K562 (cell line): ENCODE measurements around the gene CCDC27. TPM values are rescaled to one million over a fixed set of nuclear protein-coding genes. Genes with fewer than 3 reads are reported as not detected.
A peak's percentile ranks its signal among the peaks of the same experiment; 100 is the strongest.

Experiments
- JUND ChIP-seq, 2 experiments: IDR thresholded peaks; 2 replicates in 1 of 2; 3 replicates in 1 of 2; pipeline ENCODE4 v1.6.1; 2011; ENCODE audit warnings: borderline replicate concordance in 2 of 2, low read depth in 2 of 2, low read length in 2 of 2, improper control_type of control experiment in 1 of 2, missing biosample characterization in 1 of 2, missing genetic modification characterization in 1 of 2, missing genetic modification reagents in 1 of 2
- KLF10 ChIP-seq: fragments of 250-450 bp; sonication (Bioruptor Pico); IDR thresholded peaks from 2 replicates; pipeline ENCODE4 v1.6.1; 2021; ENCODE audit warnings: matching md5 sums
- LCOR ChIP-seq: sonication (generic); formaldehyde crosslinking; IDR thresholded peaks from 2 replicates; pipeline ENCODE4 v1.8.0; 2022; ENCODE audit warnings: mild to moderate bottlenecking, missing genetic modification reagents
- NR2C2 ChIP-seq, 2 experiments: fragments of 200-800 bp in 1 of 2; sonication (Bioruptor generic) in 1 of 2; sonication (generic) in 1 of 2; formaldehyde crosslinking in 1 of 2; IDR thresholded peaks; 2 replicates each; pipeline versions ENCODE4 v1.6.1 to v1.8.0; 2016 to 2022; ENCODE audit warnings: mild to moderate bottlenecking in 1 of 2, missing compliant biosample characterization in 1 of 2, missing genetic modification characterization in 1 of 2, missing genetic modification reagents in 1 of 2
- NR2F6 ChIP-seq: fragments of 450-650 bp; formaldehyde crosslinking; IDR thresholded peaks from 2 replicates; pipeline ENCODE4 v1.4.0; 2020; ENCODE audit warnings: mild to moderate bottlenecking
- POLR2AphosphoS5 ChIP-seq: IDR thresholded peaks from 2 replicates; pipeline ENCODE4 v1.6.1; 2011; ENCODE audit warnings: mild to moderate bottlenecking, low read depth, low read length, moderate library complexity; ENCODE audit not compliant: control insufficient read depth, insufficient read depth
- PRMT5 ChIP-seq: sonication (generic); formaldehyde crosslinking; IDR thresholded peaks from 2 replicates; pipeline ENCODE4 v1.5.0; 2020; ENCODE audit warnings: missing genetic modification reagents
- TCF7 ChIP-seq: sonication (generic); IDR thresholded peaks from 2 replicates; pipeline ENCODE4 v1.6.1; 2016; ENCODE audit warnings: antibody characterized with exemption, borderline replicate concordance
- TRIM24 ChIP-seq, 2 experiments: fragments of 450-650 bp; IDR thresholded peaks; 2 replicates each; pipeline ENCODE4 v1.6.1; 2016
- ZFX ChIP-seq: sonication (generic); formaldehyde crosslinking; IDR thresholded peaks from 2 replicates; pipeline ENCODE4 v1.8.0; 2022; ENCODE audit warnings: mild to moderate bottlenecking, missing genetic modification reagents, moderate library complexity
- ZNF263 ChIP-seq: sonication (generic); formaldehyde crosslinking; IDR thresholded peaks from 2 replicates; pipeline ENCODE4 v1.8.0; 2022; ENCODE audit warnings: mild to moderate bottlenecking, missing genetic modification reagents, borderline replicate concordance
- polyA plus RNA-seq, 8 experiments: library from polyadenylated mRNA; depleted of rRNA in 4 of 8; stranded (reverse) in 5 of 8; unstranded in 3 of 8; fragments of >200 nt; fragmentation: Nextera tagmentation in 2 of 8; fragmentation: Illumina TruSeq in 1 of 8; extraction: Ambion mirVana in 2 of 8; extraction: Trizol in 1 of 8; gene quantifications; 2 replicates each; pipeline versions ENCODE4 v1.2.1 to v1.2.3, GENCODE V29; 2011 to 2014; ENCODE audit warnings: inconsistent platforms in 1 of 8, missing spikeins in 1 of 8
- total RNA-seq, 7 experiments: library from RNA; depleted of rRNA in 6 of 7; stranded (reverse); fragments of >200 nt in 6 of 7; fragmentation: Illumina TruSeq in 2 of 7; extraction: Trizol in 2 of 7; gene quantifications; 2 replicates each; pipeline versions ENCODE4 v1.2.1 to v1.2.3, GENCODE V29; 2011 to 2021; ENCODE audit warnings: low replicate concordance in 1 of 7
- TF ChIP-seq, protein P1 (sequence below): sonication (generic); formaldehyde crosslinking; IDR thresholded peaks from 2 replicates; pipeline ENCODE4 v1.8.0; 2023; ENCODE audit warnings: missing genetic modification reagents, mild to moderate bottlenecking, borderline replicate concordance
- TF ChIP-seq, protein P2 (sequence below): IDR thresholded peaks from 2 replicates; pipeline ENCODE4 v1.6.1; 2011; ENCODE audit not compliant: insufficient read length; ENCODE audit errors: extremely low read depth
- TF ChIP-seq, protein P3 (sequence below): fragments of 450-650 bp; formaldehyde crosslinking; IDR thresholded peaks from 2 replicates; pipeline ENCODE4 v1.4.0; 2020; ENCODE audit warnings: mild to moderate bottlenecking, moderate library complexity
- TF ChIP-seq, protein P4 (sequence below): sonication (generic); formaldehyde crosslinking; IDR thresholded peaks from 2 replicates; pipeline ENCODE4 v1.8.0; 2022; ENCODE audit warnings: missing genetic modification reagents, mild to moderate bottlenecking, moderate library complexity, borderline replicate concordance
- TF ChIP-seq, protein P5 (sequence below): fragments of 450-650 bp; IDR thresholded peaks from one replicate; pipeline ENCODE4 v1.6.1; 2018; ENCODE audit warnings: mild to moderate bottlenecking, moderate library complexity; ENCODE audit not compliant: partially characterized antibody

Gene CCDC27
- total and polyA plus RNA-seq, 9 of the 15 experiments (the other 6 are each of a cell fraction or from before 2014, with no cell fraction given), result 0.01 to 0.04 TPM; not detected in 7

DNA sequence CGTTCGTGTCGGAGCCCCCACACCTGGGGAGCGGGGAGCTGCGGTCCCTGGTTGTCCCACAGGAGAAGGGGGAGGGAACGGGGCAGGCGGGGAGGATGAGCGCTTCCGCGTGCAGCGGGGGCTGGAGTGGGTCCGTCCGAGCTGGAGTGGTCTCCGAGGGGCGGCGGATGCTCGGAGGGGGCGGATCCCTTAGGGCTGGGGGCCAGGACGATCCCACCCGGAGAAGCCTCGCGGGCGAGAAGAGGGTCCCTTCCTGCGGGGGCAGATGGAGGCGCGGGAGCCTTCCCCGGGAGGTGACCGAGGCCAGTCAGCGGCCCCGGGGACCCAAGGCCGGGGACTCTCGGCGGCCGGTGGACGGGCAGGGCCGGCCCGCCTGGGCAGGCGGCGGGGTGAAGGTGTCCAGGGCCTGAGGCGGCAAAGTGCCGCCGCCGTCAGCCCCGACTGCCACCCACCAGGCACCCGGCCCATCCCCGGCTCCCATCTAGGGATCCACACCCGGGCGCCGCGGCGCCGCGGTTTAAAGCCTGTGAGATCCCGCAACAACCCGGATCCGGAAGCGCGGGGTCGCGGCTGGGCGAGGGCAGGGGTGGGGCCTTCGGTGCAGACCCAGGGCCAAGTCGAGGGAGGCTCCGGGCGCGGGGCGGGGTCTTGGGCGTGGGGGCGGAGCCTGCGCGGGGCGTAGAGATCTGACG is 5.3 kb upstream of the CCDC27 start (continued):
- TF ChIP-seq, protein P1, sequence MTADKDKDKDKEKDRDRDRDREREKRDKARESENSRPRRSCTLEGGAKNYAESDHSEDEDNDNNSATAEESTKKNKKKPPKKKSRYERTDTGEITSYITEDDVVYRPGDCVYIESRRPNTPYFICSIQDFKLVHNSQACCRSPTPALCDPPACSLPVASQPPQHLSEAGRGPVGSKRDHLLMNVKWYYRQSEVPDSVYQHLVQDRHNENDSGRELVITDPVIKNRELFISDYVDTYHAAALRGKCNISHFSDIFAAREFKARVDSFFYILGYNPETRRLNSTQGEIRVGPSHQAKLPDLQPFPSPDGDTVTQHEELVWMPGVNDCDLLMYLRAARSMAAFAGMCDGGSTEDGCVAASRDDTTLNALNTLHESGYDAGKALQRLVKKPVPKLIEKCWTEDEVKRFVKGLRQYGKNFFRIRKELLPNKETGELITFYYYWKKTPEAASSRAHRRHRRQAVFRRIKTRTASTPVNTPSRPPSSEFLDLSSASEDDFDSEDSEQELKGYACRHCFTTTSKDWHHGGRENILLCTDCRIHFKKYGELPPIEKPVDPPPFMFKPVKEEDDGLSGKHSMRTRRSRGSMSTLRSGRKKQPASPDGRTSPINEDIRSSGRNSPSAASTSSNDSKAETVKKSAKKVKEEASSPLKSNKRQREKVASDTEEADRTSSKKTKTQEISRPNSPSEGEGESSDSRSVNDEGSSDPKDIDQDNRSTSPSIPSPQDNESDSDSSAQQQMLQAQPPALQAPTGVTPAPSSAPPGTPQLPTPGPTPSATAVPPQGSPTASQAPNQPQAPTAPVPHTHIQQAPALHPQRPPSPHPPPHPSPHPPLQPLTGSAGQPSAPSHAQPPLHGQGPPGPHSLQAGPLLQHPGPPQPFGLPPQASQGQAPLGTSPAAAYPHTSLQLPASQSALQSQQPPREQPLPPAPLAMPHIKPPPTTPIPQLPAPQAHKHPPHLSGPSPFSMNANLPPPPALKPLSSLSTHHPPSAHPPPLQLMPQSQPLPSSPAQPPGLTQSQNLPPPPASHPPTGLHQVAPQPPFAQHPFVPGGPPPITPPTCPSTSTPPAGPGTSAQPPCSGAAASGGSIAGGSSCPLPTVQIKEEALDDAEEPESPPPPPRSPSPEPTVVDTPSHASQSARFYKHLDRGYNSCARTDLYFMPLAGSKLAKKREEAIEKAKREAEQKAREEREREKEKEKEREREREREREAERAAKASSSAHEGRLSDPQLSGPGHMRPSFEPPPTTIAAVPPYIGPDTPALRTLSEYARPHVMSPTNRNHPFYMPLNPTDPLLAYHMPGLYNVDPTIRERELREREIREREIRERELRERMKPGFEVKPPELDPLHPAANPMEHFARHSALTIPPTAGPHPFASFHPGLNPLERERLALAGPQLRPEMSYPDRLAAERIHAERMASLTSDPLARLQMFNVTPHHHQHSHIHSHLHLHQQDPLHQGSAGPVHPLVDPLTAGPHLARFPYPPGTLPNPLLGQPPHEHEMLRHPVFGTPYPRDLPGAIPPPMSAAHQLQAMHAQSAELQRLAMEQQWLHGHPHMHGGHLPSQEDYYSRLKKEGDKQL, result no peak
- TF ChIP-seq ZNF263 (CRISPR knock-in tag), result 0 out of 2 replicates have a peak, but pooled peaks have one; percentile 16
- TF ChIP-seq ZFX (CRISPR knock-in tag), result peak; percentile 88
- no peak for TF ChIP-seq TRIM24 (IDR thresholded peaks at IDR 0.05)
- TF ChIP-seq KLF10 (CRISPR knock-in tag), result no peak
- no peak for TF ChIP-seq NR2F6 (CRISPR knock-in tag)
- peak; percentile 95 for TF ChIP-seq NR2C2 (CRISPR knock-in tag; IDR thresholded peaks at IDR 0.05)
- peak; percentile 99 for TF ChIP-seq NR2C2 (tag; IDR thresholded peaks at IDR 0.05)
- no peak for TF ChIP-seq LCOR (CRISPR knock-in tag)
- peak; percentile 69; the same call in 1 of the 2 replicates for TF ChIP-seq POLR2AphosphoS5
- TF ChIP-seq, protein P2, sequence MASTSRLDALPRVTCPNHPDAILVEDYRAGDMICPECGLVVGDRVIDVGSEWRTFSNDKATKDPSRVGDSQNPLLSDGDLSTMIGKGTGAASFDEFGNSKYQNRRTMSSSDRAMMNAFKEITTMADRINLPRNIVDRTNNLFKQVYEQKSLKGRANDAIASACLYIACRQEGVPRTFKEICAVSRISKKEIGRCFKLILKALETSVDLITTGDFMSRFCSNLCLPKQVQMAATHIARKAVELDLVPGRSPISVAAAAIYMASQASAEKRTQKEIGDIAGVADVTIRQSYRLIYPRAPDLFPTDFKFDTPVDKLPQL, result no peak
- TF ChIP-seq, protein P3, sequence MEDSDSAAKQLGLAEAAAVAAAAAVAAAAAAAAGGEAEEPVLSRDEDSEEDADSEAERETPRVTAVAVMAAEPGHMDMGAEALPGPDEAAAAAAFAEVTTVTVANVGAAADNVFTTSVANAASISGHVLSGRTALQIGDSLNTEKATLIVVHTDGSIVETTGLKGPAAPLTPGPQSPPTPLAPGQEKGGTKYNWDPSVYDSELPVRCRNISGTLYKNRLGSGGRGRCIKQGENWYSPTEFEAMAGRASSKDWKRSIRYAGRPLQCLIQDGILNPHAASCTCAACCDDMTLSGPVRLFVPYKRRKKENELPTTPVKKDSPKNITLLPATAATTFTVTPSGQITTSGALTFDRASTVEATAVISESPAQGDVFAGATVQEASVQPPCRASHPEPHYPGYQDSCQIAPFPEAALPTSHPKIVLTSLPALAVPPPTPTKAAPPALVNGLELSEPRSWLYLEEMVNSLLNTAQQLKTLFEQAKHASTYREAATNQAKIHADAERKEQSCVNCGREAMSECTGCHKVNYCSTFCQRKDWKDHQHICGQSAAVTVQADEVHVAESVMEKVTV (CRISPR knock-in tag), result no peak
- TF ChIP-seq, protein P4, sequence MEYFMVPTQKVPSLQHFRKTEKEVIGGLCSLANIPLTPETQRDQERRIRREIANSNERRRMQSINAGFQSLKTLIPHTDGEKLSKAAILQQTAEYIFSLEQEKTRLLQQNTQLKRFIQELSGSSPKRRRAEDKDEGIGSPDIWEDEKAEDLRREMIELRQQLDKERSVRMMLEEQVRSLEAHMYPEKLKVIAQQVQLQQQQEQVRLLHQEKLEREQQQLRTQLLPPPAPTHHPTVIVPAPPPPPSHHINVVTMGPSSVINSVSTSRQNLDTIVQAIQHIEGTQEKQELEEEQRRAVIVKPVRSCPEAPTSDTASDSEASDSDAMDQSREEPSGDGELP (CRISPR knock-in tag), result peak; percentile 42
- TF ChIP-seq TCF7, result no peak
- TF ChIP-seq, protein P5, sequence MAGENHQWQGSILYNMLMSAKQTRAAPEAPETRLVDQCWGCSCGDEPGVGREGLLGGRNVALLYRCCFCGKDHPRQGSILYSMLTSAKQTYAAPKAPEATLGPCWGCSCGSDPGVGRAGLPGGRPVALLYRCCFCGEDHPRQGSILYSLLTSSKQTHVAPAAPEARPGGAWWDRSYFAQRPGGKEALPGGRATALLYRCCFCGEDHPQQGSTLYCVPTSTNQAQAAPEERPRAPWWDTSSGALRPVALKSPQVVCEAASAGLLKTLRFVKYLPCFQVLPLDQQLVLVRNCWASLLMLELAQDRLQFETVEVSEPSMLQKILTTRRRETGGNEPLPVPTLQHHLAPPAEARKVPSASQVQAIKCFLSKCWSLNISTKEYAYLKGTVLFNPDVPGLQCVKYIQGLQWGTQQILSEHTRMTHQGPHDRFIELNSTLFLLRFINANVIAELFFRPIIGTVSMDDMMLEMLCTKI, result no peak
- TF ChIP-seq PRMT5 (CRISPR knock-in tag), result no peak
- no peak; the same call in 1 of the 2 replicates for TF ChIP-seq JUND (IDR thresholded peaks at IDR 0.05; ENCODE audit: borderline replicate concordance, low read depth, low read length)
- no peak; the same call in 2 of the 3 replicates for TF ChIP-seq JUND (tag; IDR thresholded peaks at IDR 0.05; ENCODE audit: borderline replicate concordance, low read depth, low read length)
